B cell (primary cell): ENCODE measurements around the gene S100A7. TPM values are rescaled to one million over a fixed set of nuclear protein-coding genes. Genes with fewer than 3 reads are reported as not detected.

Experiments used
- ATAC-seq: fragments of 200-7000 bp; cut with Tn5 transposase; one replicate; pipeline ENCODE4 v1.10.0; 2021; ENCODE audit warnings: low read depth, mild to moderate bottlenecking, moderate number of reproducible peaks, moderate library complexity
- CTCF ChIA-PET: fragments of 350-600 bp; sonication (Branson Sonifier 250); formaldehyde crosslinking; loops from one replicate; lab custom pipeline; 2021; ENCODE audit warnings: antibody characterized with exemption, inconsistent platforms; lab: Charles Lee
- POLR2A ChIA-PET: fragments of 350-600 bp; sonication (Branson Sonifier 250); formaldehyde crosslinking; loops from one replicate; lab custom pipeline; 2021; ENCODE audit warnings: antibody characterized with exemption; lab: Charles Lee
- DNase-seq: peaks from one replicate; pipeline ENCODE4 v3.0.0; 2013
- H2AFZ ChIP-seq: 2 replicates; pipeline ENCODE4 v1.6.1; 2012; ENCODE audit warnings: mild to moderate bottlenecking, low read depth, low read length; ENCODE audit not compliant: insufficient read depth, poor library complexity, severe bottlenecking
- H3K27ac ChIP-seq, 2 donors: 1 replicate in 1 of 2; 2 replicates in 1 of 2; pipeline ENCODE4 v1.5.1; 2012 to 2013; ENCODE audit warnings: low read length in 2 of 2, mild to moderate bottlenecking in 2 of 2, moderate library complexity in 1 of 2
- H3K27me3 ChIP-seq, 4 experiments: fragments of 200-600 bp in 1 of 4; sonication (generic) in 1 of 4; replicated peaks in 1 of 4; 1 replicate in 2 of 4; 2 replicates in 2 of 4; pipeline versions ENCODE4 v1.6.1 to v1.7.0; 2013 to 2016; ENCODE audit warnings: low read length in 3 of 4, mild to moderate bottlenecking in 2 of 4, mixed read lengths in 1 of 4, moderate library complexity in 1 of 4; ENCODE audit not compliant: insufficient read depth in 4 of 4, control insufficient read depth in 3 of 4; ENCODE audit errors: control extremely low read depth in 1 of 4
- H3K36me3 ChIP-seq, 2 experiments: replicated peaks in 1 of 2; 1 replicate in 1 of 2; 2 replicates in 1 of 2; pipeline versions ENCODE4 v1.6.1 to v1.7.1; 2013; ENCODE audit warnings: low read length in 1 of 2; ENCODE audit not compliant: insufficient read depth in 2 of 2, control insufficient read depth in 1 of 2; ENCODE audit errors: control extremely low read depth in 1 of 2, extremely low read depth in 1 of 2
- H3K4me1 ChIP-seq, 2 donors: fragments of 200-600 bp in 1 of 2; sonication (generic) in 1 of 2; 1 replicate in 1 of 2; 2 replicates in 1 of 2; pipeline versions ENCODE4 v1.5.1 to v1.6.1; 2013 to 2017; ENCODE audit warnings: low read length in 2 of 2; ENCODE audit not compliant: control insufficient read depth in 2 of 2, insufficient read depth in 2 of 2
- H3K4me2 ChIP-seq: replicated peaks from 2 replicates; pipeline ENCODE3; 2012; ENCODE audit warnings: mild to moderate bottlenecking, low read depth, low read length; ENCODE audit not compliant: poor library complexity, severe bottlenecking
- H3K4me3 ChIP-seq, 5 experiments: fragments of 200-600 bp in 1 of 5; sonication (generic) in 1 of 5; 1 replicate in 3 of 5; 2 replicates in 2 of 5; pipeline versions ENCODE4 v1.5.1 to v1.7.0; 2011 to 2016; ENCODE audit warnings: low read length in 4 of 5, mild to moderate bottlenecking in 4 of 5, low read depth in 2 of 5, control low read depth in 1 of 5, moderate library complexity in 1 of 5; ENCODE audit not compliant: insufficient read depth in 1 of 5; ENCODE audit errors: control extremely low read depth in 1 of 5, extremely low read depth in 1 of 5
- H3K79me2 ChIP-seq: fragments of 200-600 bp; sonication (generic); one replicate; pipeline ENCODE4 v1.6.0; 2016; ENCODE audit warnings: low read length; ENCODE audit not compliant: control insufficient read depth, insufficient read depth
- H3K9ac ChIP-seq: fragments of 200-600 bp; sonication (generic); 2 replicates; pipeline ENCODE4 v1.6.1; 2017; ENCODE audit warnings: mild to moderate bottlenecking, low read length, moderate library complexity
- H3K9me3 ChIP-seq, 3 donors: one replicate each; pipeline versions ENCODE4 v1.6.1 to v1.7.1; 2013; ENCODE audit warnings: low read length in 2 of 3; ENCODE audit not compliant: control insufficient read depth in 2 of 3, insufficient read depth in 1 of 3; ENCODE audit errors: control extremely low read depth in 1 of 3
- H4K20me1 ChIP-seq: 2 replicates; pipeline ENCODE4 v1.6.0; 2012; ENCODE audit warnings: mild to moderate bottlenecking, low read length; ENCODE audit not compliant: insufficient read depth, control insufficient read depth, poor library complexity, severe bottlenecking
- H3K27ac Mint-ChIP-seq: one replicate; pipeline ENCODE4 v1.8.0; 2021; ENCODE audit warnings: mixed read lengths
- H3K27me3 Mint-ChIP-seq: one replicate; pipeline ENCODE4 v1.8.0; 2021; ENCODE audit warnings: mixed read lengths
- H3K4me1 Mint-ChIP-seq: one replicate; pipeline ENCODE4 v1.8.0; 2021; ENCODE audit warnings: mixed read lengths
- H3K4me3 Mint-ChIP-seq: one replicate; pipeline ENCODE4 v1.8.0; 2021; ENCODE audit warnings: mixed read lengths
- H3K9me3 Mint-ChIP-seq: one replicate; pipeline ENCODE4 v1.8.0; 2022; ENCODE audit warnings: mixed read lengths; ENCODE audit not compliant: insufficient read depth
- CTCF ChIP-seq: fragments of 200-600 bp; IDR thresholded peaks from one replicate; pipeline ENCODE4 v1.8.0; 2022; ENCODE audit warnings: antibody characterized with exemption, mild to moderate bottlenecking
- EZH2 ChIP-seq: IDR thresholded peaks from 2 replicates; pipeline ENCODE4 v1.6.1; 2012; ENCODE audit warnings: borderline replicate concordance, low read depth, mild to moderate bottlenecking, moderate library complexity, low read length; ENCODE audit not compliant: insufficient read depth, poor library complexity, severe bottlenecking
- WGBS: methylation state at CpG from one replicate; pipeline ENCODE4 v1.1.5; 2013; ENCODE audit warnings: missing lambda C conversion rate; ENCODE audit not compliant: insufficient coverage; 5-methylcytosine and 5-hydroxymethylcytosine counted together
- intact Hi-C: fragments of 100-400 bp; cut with micrococcal nuclease; formaldehyde crosslinking; loops from one replicate; pipeline ENCODE4 v1.10.0; 2022
- polyA plus RNA-seq: library from polyadenylated mRNA; depleted of rRNA; stranded (reverse); fragments of >200 nt; gene quantifications from 2 replicates; pipeline ENCODE4 v1.2.3, GENCODE V29; 2012
- total RNA-seq, 2 donors: library from RNA; stranded (reverse); fragments of 120-200 nt in 1 of 2; gene quantifications; 1 replicate in 1 of 2; 2 replicates in 1 of 2; pipeline versions ENCODE4 v1.2.3 to v1.2.4, GENCODE V29; 2013 to 2022

Gene S100A7
- total and polyA plus RNA-seq, 2 donors (not counting 1 experiment from before 2014, with no cell fraction given), result not detected

DNA sequence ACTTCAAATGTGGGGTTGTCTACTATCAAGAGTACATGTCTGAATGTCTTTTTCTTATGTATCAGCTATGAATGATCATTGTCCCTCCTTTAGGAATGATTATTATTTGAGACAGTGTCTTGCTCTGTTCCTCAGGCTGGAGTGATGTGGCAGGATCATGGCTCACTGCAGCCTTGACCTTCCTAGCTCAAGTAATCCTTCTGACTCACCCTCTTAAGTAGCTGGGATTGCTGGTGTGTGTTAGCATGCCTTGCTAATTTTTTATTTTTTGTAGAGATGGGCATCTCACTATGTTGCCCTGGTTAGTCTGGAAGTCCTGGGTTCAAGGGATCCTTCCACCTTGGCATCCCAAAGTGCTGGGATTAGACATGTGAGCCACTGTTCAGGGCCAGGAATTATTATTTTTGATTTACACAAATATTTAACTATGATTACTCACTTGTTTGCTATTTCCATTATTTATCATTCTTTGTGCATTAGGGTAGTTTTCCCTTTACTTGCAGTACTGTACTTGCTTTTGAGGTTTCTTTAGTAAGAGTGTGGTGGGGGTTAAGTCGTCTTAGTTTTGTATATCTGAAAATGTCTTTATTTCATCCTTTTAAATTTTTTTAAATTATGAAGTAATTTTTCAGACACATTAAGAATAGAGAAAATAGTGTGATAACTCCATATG, 12.8 kb downstream of the S100A7 start:
- no peaks in the 10 kb centered on the region for H4K20me1 ChIP-seq
- H3K4me2 ChIP-seq, result no peak overlapping the region
- no CpG with 5 or more reads among the region's 1 CpG for WGBS
- peaks cover 0 to 5% (median 0%) of the 10 kb centered on the region in 3 donors for H3K9me3 ChIP-seq
- DNase-seq (no peak), ATAC-seq (no peak)
- H3K27ac ChIP-seq, result no peak overlapping the region
- H3K9ac ChIP-seq, result no peak overlapping the region
- peaks cover 0 to 8% (median 3%) of the 10 kb centered on the region in 4 experiments for H3K27me3 ChIP-seq
- no peaks in the 10 kb centered on the region for H3K36me3 ChIP-seq
- POLR2A ChIA-PET, result no interaction called here
- Mint-ChIP-seq H3K4me1 (no peaks in the 10 kb centered on the region), H3K27ac (no peak overlapping the region), H3K9me3 (no peaks in the 10 kb centered on the region), H3K4me3 (no peak overlapping the region), H3K27me3 (peaks cover 40% of the 10 kb centered on the region)
- no peak overlapping the region for H3K4me3 ChIP-seq
- intact Hi-C loops, result no loop called here
- H3K79me2 ChIP-seq, result no peaks in the 10 kb centered on the region
- H2AFZ ChIP-seq, result no peak overlapping the region
- TF ChIP-seq CTCF, result no peak
- no peak for TF ChIP-seq EZH2
- CTCF ChIA-PET, result no interaction called here
- no peaks in the 10 kb centered on the region for H3K4me1 ChIP-seq

DNA sequence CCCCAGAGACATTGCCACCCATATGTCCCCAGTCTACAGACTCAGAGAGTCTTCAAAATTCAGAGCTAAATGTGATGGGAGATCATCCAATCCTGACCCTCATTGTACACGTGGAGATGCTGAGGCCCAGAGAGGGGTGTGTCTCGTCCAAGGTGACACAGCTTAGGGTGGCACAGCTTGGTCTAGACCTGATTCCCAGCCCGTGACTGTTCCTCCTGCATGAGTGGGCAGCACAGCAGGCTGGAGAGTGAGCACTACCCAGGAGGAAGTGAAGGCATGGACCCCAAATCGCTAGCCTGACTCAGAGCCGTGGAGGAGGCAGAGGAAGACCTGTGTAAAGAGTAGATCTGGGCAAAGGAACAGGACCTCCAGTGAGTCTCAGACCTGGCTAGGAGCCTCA, 16.4 kb downstream of the S100A7 start:
- intact Hi-C loops, result no loop called here

More for the DNA sequence above, 16.4 kb downstream of the S100A7 start:
- no peaks in the 10 kb centered on the region for H4K20me1 ChIP-seq
- H3K4me3 ChIP-seq, result no peak overlapping the region
- no peaks in the 10 kb centered on the region for H3K36me3 ChIP-seq
- no peaks in the 10 kb centered on the region for H3K4me1 ChIP-seq
- H3K9me3 ChIP-seq, result peaks cover 0 to 5% (median 0%) of the 10 kb centered on the region in 3 donors
- H3K79me2 ChIP-seq, result no peaks in the 10 kb centered on the region
- no peak overlapping the region for H3K27ac Mint-ChIP-seq
- H3K4me2 ChIP-seq, result no peak overlapping the region
- CTCF ChIA-PET, result interaction anchor here (0.8 kb wide), 1 partner anchor 21 kb away, joined by 4 read pairs; no protein-coding TSS in a partner anchor
- no peak for DNase-seq
- TF ChIP-seq CTCF (no peak), EZH2 (no peak)
- 69% methylated on average over 5 of the region's 5 CpGs for WGBS
- no peaks in the 10 kb centered on the region for H3K4me1 Mint-ChIP-seq
- H3K27me3 ChIP-seq, result peaks cover 0 to 3% (median 0%) of the 10 kb centered on the region in 4 experiments
- ATAC-seq, result no peak
- POLR2A ChIA-PET, result no interaction called here
- H3K4me3 Mint-ChIP-seq, result no peak overlapping the region
- H3K27me3 Mint-ChIP-seq, result peaks cover 32% of the 10 kb centered on the region
- no peak overlapping the region for H3K9ac ChIP-seq
- H3K27ac ChIP-seq, result no peak overlapping the region
- no peak overlapping the region for H2AFZ ChIP-seq
- H3K9me3 Mint-ChIP-seq, result no peaks in the 10 kb centered on the region
